ENCODE measurements around the gene TBL3.

GRCh38 chr16:1980030-1980769 is 8.3 kb downstream of the TBL3 start:
- no peak for TF ChIP-seq CTCF (conservative IDR thresholded peaks at IDR 0.05)
- TF ChIP-seq ZFX (IDR thresholded peaks at IDR 0.05) = no peak

All from C4-2B (cell line).